ENCODE results near the gene RAB12. TPM values are rescaled to one million over a fixed set of nuclear protein-coding genes. Genes with fewer than 3 reads are reported as not detected.
"Not testable (repeated sequence)": the region's sequence is repeated elsewhere in the genome, so short reads cannot be mapped to it uniquely, and the experiment has no call there.

The RAB12 gene
- total RNA-seq, 4 donors from 2014 or later = 32.4 to 74.7 (median 41.3) TPM

DNA sequence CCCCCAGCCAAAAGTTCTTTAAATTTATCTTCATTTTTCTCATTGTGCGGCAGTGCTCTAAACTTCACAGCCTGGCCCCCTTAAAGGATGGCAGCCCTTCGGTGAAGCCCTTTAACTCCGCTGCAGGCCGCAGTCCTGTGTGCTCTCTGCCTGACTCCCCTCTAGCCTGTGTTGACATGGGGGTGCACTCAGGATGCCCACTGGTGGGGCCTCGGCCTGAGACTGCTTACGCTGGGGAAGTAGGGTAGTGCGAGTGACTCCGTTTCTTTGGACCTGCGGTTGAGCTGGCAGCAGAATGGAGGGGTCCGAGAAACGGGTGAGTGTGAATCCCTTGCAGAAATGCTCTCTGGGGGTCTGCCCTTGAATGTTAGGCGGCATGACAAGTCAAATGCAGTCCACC, 5.6 kb downstream of the RAB12 start:
- TF ChIP-seq, protein P1, sequence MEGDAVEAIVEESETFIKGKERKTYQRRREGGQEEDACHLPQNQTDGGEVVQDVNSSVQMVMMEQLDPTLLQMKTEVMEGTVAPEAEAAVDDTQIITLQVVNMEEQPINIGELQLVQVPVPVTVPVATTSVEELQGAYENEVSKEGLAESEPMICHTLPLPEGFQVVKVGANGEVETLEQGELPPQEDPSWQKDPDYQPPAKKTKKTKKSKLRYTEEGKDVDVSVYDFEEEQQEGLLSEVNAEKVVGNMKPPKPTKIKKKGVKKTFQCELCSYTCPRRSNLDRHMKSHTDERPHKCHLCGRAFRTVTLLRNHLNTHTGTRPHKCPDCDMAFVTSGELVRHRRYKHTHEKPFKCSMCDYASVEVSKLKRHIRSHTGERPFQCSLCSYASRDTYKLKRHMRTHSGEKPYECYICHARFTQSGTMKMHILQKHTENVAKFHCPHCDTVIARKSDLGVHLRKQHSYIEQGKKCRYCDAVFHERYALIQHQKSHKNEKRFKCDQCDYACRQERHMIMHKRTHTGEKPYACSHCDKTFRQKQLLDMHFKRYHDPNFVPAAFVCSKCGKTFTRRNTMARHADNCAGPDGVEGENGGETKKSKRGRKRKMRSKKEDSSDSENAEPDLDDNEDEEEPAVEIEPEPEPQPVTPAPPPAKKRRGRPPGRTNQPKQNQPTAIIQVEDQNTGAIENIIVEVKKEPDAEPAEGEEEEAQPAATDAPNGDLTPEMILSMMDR (IDR thresholded peaks at IDR 0.05) = no peak

DNA sequence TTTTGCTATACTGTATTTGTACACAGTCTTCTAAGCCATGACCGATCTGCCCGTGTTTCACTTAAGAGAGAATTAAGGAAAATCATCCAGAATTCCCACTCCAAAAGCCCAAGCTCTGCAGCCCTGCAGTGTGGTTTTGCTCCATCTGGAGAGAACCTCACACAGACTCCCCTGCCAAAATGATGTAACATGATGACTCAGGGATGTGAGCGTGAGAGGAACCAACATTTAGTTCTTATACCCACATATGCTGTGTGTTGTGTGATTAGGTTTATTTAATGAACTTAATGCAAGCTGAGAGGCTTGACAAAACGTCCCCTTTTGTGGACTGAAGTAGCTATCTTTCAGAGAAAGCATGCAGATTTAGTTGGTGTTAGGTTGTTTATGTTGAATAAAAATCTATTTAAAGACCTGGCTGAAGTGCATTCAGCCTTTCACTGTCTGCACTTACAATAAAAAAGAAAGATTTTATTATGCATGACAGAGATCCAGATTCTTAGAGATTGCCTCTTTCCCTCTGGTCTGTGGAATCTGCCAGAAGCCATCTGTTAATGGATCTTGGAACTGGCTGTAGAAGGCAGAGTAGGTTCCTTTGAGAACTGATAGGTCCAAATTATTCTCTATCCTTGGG, 6.3 kb downstream of the RAB12 start:
- peak; percentile 72 for ATAC-seq (ENCODE audit: low FRiP score)
- TF ChIP-seq, protein P1 (IDR thresholded peaks at IDR 0.05) = no peak

More for the DNA sequence above, 5.6 kb downstream of the RAB12 start:
- DNase-seq (ENCODE audit: low spot score) (no peak), ATAC-seq (ENCODE audit: low FRiP score) (no peak)

DNA sequence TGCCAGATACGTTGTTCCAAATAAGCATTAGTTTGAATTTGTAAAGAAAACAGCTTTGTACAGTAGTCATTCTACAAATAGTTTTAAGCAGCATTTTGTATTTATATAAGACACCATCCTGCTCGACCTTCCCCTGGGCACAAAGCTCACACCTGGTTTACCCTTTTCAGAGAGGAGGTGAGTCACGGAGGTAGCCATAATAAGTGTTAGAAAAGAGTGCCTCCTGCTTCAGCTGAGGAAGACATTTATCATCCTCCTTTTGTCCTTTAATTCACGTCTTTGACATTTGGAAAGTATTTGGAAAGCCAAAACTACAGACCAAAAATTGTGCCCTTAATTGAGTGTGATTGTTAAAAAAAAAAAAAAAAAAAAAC, 6.8 kb downstream of the RAB12 start:
- ATAC-seq (ENCODE audit: low FRiP score) = no peak
- DNase-seq (ENCODE audit: low spot score) = no peak
- TF ChIP-seq, protein P1 (IDR thresholded peaks at IDR 0.05) = no peak

More for the DNA sequence above, 6.3 kb downstream of the RAB12 start:
- DNase-seq (ENCODE audit: low spot score) = no peak

DNA sequence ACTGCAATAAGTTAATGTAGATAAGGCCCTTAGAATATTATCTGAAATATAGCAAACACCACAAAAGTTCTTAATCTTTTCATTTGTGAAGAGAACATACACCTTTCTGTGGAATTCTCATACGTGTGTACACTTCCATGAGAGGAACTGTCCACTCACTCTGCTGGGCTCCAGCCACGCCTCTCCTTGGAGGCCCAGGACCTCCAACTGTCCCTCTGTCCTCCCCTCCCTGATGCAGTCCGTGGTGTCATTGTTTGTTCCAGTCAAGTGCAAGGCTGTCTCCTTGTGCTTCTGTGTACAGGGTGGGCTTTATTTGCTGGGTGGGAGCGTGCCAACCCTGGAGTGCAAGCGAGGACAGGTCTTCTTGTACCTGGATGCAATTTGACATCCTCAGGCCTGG, 8.7 kb downstream of the RAB12 start:
- no peak for DNase-seq (ENCODE audit: low spot score)
- ATAC-seq (ENCODE audit: low FRiP score) = no peak
- TF ChIP-seq, protein P1 (IDR thresholded peaks at IDR 0.05) = no peak

DNA sequence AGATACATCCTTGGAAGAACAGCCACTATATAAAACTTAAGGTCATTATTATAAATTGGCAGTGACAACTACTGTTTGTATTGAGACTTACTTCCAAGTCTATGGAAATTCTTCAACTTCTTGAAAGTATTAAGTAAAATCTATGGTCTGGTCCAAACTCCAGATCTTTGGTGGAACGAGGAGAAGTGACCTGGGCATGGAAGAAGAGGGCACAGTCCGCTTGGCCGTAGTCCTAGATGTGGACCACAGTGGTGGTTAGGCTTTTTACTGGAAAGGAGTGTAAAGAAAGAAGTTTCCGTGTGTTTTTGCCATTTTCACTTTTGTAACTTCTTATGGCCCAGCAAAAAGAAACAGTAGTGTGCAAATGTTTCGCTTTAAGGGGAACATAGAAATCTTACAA, 9.8 kb downstream of the RAB12 start:
- no peak for DNase-seq (ENCODE audit: low spot score)
- TF ChIP-seq, protein P1 (IDR thresholded peaks at IDR 0.05) = no peak
- ATAC-seq (ENCODE audit: low FRiP score) = no peak

DNA sequence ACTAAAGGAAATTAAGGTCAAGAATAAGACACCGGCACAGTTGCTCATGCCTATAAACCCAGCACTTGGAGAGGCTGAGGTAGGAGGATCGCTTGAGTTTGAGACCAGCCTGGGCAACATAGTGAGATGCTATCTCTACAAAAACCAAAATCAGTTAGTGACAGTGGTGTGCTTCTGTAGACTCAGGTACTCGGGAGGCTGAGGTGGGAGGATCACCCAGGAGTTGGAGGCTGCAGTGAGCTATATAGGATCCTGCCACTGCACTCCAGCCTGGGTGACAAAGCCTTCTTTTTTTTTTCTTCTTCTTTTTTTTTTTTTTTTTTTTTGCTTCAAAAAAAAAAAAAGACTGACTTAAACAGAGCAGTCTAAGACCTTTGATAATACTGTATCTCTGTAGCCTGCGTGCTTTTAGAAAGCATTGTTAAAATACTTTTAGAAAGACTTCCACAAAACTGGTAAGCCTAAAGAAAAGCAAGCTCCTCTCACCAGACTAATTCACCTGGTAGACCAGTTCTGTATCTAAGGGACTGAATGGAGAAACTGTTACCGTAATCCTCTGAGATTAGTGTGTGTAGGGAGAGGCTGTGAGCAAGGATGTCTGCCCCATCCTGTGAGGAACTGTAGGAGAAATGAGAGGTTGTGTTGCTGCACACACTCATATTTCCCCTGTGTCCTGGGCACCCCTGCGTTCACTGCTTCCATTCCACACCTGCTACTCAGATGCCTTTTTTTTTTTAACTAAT, 10.8 kb downstream of the RAB12 start:
- DNase-seq (ENCODE audit: low spot score) (no peak), ATAC-seq (ENCODE audit: low FRiP score) (no peak)
- TF ChIP-seq, protein P1 (IDR thresholded peaks at IDR 0.05) = no peak

DNA sequence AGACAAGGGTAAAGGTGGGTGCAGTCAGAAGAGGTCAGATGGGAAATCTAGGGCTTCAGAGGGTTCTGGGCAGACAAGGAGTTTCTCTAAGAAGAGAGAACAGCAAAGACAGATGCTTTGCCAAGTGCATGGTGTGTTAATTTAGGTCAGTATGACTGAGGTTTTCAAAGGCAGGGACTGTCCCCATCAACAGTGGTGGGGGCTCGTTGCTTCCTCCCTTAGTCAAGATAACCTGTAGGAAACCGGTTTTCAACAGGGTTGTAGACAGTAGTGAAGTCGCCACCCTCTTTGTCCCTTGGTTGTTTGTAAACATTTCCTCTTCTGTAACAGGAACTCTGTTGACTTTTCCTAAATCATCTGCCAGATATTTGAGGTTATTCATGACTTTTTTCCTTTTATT, 11.6 kb downstream of the RAB12 start:
- TF ChIP-seq, protein P1 (IDR thresholded peaks at IDR 0.05) = no peak
- DNase-seq (ENCODE audit: low spot score) = no peak
- ATAC-seq (ENCODE audit: low FRiP score) = no peak

DNA sequence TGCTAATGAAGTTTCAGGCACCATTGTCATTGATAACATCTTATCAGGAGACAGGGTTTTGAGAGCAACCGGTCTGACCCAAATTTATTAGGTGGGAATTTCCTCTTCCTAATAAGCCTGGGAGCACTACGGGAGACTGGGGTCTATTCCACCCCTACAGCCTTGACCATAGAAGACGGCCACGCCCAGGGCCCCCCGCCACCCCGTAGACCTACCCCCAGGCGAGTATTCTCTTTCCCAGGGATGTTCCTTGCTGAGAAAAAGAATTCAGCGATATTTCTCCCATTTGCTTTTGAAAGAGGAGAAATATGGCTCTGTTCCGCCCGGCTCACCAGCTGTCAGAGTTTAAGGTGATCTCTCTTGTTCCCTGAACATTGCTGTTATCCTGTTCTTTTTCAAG, 13.4 kb downstream of the RAB12 start:
- DNase-seq (ENCODE audit: low spot score); ATAC-seq (ENCODE audit: low FRiP score): not testable (repeated sequence)
